GM13976 (cell line): ENCODE results near the gene ATP2A1.
"Not testable (repeated sequence)": the region's sequence is repeated elsewhere in the genome, so short reads cannot be mapped to it uniquely, and the experiment has no call there.

Source experiments
- DNase-seq: peaks from one replicate; pipeline ENCODE4 v3.0.0; 2012; ENCODE audit warnings: low spot score
- in situ Hi-C: fragments of 300-500 bp; cut with MboI; formaldehyde crosslinking; loops from one replicate; pipeline ENCODE4 v1.12.0; 2022; ENCODE audit warnings: low sequenced_read_pairs, mixed read lengths, inconsistent platforms; ENCODE audit not compliant: unreplicated experiment
- TF ChIP-seq, protein P1 (sequence below): IDR thresholded peaks from 2 replicates; pipeline ENCODE4 v1.5.1; 2012; ENCODE audit warnings: borderline replicate concordance, mild to moderate bottlenecking; ENCODE audit not compliant: insufficient read depth; ENCODE audit errors: extremely low read depth, missing control alignments, control extremely low read depth

Gene ATP2A1

DNA sequence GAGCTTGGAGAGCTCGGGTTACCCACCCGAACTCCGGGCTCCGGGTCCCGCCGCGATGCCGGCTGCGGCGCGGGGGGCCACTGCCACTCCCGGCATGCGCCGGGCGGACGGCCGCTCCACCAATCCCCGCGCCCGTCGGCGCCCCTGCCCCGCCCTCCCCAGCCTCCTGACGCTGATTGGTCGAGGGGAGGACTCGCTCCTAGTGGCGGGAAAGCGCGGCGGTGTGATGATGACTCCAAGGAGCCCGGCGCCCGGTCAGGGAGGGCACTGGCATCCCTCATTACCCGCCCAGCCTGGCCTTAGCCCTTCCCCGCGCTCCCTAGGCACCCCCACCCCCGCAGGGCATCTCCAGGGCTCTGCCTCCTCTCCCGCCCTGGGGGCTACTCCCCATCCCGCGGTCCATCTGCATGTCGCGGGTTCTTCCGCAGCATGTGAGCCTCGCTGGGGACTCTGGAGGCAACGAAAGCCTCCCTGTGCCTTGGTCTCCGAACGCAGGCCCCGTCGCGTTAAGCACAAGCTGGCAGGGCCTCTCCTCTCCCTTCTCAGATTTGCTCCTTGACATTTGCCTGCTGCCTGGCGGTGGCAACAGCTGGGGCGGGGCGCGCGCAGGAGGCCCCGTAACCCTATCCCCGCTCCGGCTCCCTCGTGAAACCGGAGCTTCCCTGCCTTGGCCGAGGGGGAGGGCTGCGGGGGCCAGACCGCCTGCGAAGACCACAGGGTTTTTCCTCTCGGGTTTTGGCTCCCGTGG, 1.7 kb downstream of the ATP2A1 start:
- DNase-seq, result peak; percentile 99
- TF ChIP-seq, protein P1, sequence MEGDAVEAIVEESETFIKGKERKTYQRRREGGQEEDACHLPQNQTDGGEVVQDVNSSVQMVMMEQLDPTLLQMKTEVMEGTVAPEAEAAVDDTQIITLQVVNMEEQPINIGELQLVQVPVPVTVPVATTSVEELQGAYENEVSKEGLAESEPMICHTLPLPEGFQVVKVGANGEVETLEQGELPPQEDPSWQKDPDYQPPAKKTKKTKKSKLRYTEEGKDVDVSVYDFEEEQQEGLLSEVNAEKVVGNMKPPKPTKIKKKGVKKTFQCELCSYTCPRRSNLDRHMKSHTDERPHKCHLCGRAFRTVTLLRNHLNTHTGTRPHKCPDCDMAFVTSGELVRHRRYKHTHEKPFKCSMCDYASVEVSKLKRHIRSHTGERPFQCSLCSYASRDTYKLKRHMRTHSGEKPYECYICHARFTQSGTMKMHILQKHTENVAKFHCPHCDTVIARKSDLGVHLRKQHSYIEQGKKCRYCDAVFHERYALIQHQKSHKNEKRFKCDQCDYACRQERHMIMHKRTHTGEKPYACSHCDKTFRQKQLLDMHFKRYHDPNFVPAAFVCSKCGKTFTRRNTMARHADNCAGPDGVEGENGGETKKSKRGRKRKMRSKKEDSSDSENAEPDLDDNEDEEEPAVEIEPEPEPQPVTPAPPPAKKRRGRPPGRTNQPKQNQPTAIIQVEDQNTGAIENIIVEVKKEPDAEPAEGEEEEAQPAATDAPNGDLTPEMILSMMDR, result no peak
- in situ Hi-C loops, result loop anchor here (10.0 kb wide), 1 partner anchor 65 kb away; no protein-coding TSS in a partner anchor

DNA sequence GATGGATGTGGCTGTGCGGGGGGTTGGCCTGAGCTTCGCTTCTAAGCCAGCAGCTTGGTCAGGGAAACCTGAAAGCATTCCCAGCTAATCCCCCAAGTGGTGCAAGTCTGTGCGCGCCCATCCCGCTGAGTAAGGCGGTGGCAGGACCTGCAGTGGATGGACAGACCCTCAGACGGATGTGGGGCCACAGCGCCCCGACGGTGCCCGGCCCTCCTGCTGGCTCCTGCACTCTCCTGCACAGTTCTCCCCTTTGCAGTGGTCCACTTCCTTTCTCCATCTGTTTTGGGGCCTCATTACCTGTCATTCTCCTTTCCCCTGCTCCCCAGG, 2.3 kb downstream of the ATP2A1 start:
- TF ChIP-seq, protein P1, result no peak
- in situ Hi-C loops, result no loop called here
- DNase-seq, result no peak

DNA sequence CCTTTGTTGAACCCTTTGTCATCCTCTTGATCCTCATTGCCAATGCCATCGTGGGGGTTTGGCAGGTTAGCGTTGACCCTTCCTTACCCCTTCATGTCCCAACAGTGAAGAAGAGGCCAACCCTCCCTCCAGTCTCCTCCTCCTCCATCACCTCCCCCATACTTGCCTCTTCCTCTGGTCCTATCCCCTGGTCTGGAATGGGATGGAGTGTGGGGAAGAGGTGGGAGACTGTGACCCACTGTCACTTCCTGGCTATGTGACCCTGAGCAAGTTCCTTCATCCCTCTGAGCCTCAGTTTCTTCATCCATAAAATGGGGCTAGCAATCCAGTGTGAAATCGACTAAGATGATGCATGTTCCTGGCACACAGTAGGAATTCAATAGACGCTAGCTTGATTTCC, 2.7 kb downstream of the ATP2A1 start:
- no peak for DNase-seq
- TF ChIP-seq, protein P1, result no peak
- in situ Hi-C loops, result no loop called here

DNA sequence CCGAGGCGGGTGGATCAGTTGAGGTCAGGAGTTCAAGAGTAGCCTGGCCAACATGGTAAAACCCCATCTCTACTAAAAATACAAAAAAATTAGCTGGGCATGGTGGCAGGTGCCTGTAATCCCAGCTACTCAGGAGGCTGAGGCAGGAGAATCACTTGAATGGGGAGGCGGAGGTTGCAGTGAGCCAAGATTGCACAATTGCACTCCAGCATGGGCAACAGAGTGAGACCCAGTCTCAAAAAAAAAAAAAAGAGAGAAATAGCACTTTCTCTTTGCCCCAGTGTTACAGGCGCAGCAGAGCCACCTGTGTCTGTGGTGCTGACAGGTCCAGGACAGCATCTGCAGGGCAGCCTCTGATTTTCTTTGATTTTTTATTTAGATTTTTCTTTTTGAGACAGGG, 3.3 kb downstream of the ATP2A1 start:
- DNase-seq, in situ Hi-C loops: not testable (repeated sequence)

DNA sequence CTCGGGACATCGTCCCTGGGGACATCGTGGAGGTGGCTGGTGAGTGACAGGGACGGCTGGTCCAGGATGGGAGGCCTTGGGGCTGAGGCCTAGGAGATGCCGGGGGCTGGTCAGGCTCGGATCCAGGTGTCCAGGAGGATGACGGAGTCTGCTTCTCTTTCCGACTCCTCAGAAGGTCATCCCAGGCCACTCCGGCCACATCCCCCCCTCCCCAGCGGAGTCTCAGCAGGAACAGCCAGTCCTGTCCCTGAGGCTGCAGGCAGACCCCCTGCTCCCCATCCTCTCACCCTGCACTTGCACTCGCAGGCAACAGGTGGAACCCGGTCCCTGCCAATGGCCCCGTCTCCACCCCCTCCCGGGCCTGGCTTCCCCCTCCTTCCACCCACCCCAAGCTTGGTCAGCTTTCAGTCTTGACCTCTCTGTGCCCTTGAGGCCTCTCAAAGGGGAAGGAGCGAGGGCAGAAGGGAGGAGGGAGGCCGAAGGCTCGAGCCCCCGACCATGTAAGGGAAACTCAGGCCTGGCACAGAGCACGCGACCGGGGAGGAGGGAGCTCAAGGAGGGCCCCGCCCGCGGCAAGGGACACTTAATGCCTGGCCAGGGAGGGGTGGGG, 4.4 kb downstream of the ATP2A1 start:
- in situ Hi-C loops, result no loop called here
- TF ChIP-seq, protein P1, result no peak
- no peak for DNase-seq

DNA sequence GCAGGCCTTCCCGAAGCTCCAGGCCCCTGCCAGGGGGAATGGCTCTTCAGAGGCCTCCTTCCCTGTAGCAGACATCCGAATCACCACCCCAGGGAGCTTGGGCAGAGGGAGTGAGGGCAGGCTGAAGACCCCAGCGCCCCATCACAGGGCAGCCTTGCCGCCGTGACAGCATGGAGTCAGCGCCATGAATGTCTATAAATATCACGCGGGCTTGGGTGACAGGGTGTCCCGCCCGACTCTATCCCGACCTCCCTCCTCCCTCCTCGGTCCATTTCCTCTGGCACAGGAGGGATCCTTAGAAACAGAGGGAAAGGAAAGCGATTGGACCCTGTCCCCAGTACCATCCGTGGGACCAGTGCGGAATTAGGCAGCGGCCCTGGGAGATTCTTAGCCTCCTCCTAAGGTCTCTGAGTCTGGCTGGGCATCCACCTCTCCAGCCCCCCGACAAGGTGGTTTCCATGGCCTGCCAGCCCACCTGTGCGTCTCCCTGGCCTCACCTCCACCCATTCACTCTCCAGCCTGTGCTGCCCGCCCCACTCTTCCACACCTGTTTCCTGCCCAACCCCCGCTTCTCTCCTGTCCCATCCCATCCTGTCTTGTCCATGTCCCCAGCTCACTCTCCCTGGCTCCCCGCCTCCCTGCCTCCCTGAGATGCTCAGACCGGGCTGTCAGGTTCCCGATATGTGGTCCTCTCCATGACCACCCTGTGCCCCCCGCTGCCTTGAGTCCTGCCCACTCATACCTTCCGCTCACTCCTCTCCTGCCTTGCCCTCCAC, 5.1 kb downstream of the ATP2A1 start:
- in situ Hi-C loops, result no loop called here
- TF ChIP-seq, protein P1, result no peak
- DNase-seq, result no peak

DNA sequence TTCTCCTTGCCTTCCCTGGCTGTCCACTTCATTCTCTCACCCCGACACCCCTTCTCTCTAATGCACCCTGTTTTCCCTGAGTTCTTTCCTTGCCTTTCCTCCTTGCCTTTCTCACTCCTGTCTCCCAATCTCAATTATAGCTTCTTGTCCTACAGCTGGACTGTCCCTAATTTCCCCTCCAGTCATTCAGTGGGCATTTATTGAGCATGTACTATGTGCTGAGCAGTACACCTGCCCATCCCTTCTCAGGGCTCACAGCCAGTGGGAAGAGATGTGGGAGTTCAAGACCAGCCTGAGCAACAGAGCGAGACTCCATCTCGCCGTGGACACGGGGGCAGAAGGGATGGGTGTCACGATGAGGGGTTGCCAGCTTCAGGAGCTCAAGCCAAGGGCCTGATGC, 5.8 kb downstream of the ATP2A1 start:
- TF ChIP-seq, protein P1, result no peak
- in situ Hi-C loops, result no loop called here
- DNase-seq, result no peak
